Liver (tissue), 9 donors: ENCODE data around the gene WDR76. TPM values are rescaled to one million over a fixed set of nuclear protein-coding genes. Genes with fewer than 3 reads are reported as not detected.

ENCODE experiments used
- DNase-seq: peaks from one replicate; pipeline ENCODE4 v3.0.0-alpha.2; 2017; ENCODE audit warnings: low spot score
- H3K27ac ChIP-seq, 2 donors: one replicate each; pipeline ENCODE4 v1.7.0; 2013; ENCODE audit warnings: inconsistent platforms in 2 of 2, low read length in 2 of 2, control low read depth in 1 of 2, low read depth in 1 of 2, mild to moderate bottlenecking in 1 of 2
- H3K27me3 ChIP-seq, 4 donors: one replicate each; pipeline versions ENCODE4 v1.6.1 to v1.7.0; 2013; ENCODE audit warnings: low read length in 3 of 4, inconsistent platforms in 1 of 4, mild to moderate bottlenecking in 1 of 4, moderate library complexity in 1 of 4; ENCODE audit not compliant: control insufficient read depth in 4 of 4, insufficient read depth in 4 of 4
- H3K36me3 ChIP-seq, 4 donors: one replicate each; pipeline versions ENCODE4 v1.6.1 to v1.7.0; 2013; ENCODE audit warnings: low read length in 3 of 4, mild to moderate bottlenecking in 3 of 4, low read depth in 1 of 4, moderate library complexity in 1 of 4; ENCODE audit not compliant: control insufficient read depth in 4 of 4, insufficient read depth in 3 of 4
- H3K4me1 ChIP-seq, 4 donors: one replicate each; pipeline versions ENCODE4 v1.6.1 to v1.7.0; 2013; ENCODE audit warnings: low read length in 3 of 4, mild to moderate bottlenecking in 3 of 4, moderate library complexity in 1 of 4; ENCODE audit not compliant: control insufficient read depth in 4 of 4, insufficient read depth in 4 of 4
- H3K4me3 ChIP-seq, 3 donors: one replicate each; pipeline versions ENCODE4 v1.6.1 to v1.7.0; 2013; ENCODE audit warnings: low read length in 3 of 3, control low read depth in 1 of 3, low read depth in 1 of 3, mild to moderate bottlenecking in 1 of 3
- H3K9ac ChIP-seq, 2 donors: one replicate each; pipeline ENCODE4 v1.7.0; 2013; ENCODE audit warnings: low read length in 2 of 2, mild to moderate bottlenecking in 2 of 2, moderate library complexity in 2 of 2, control low read depth in 1 of 2, low read depth in 1 of 2
- H3K9me3 ChIP-seq, 4 donors: one replicate each; pipeline versions ENCODE4 v1.6.1 to v1.7.0; 2013; ENCODE audit warnings: low read length in 3 of 4; ENCODE audit not compliant: control insufficient read depth in 4 of 4
- FOXA1 ChIP-seq: IDR thresholded peaks from 2 replicates; pipeline ENCODE4 v1.6.1; 2016; ENCODE audit warnings: antibody characterized with exemption
- FOXA2 ChIP-seq: IDR thresholded peaks from 2 replicates; pipeline ENCODE4 v1.6.1; 2016; ENCODE audit warnings: antibody characterized with exemption
- GABPA ChIP-seq, 2 donors: IDR thresholded peaks in 1 of 2; conservative IDR thresholded peaks in 1 of 2; 2 replicates each; pipeline ENCODE4 v1.6.1; 2016; ENCODE audit warnings: antibody characterized with exemption in 2 of 2, mild to moderate bottlenecking in 1 of 2, moderate library complexity in 1 of 2
- HNF4A ChIP-seq, 2 donors: conservative IDR thresholded peaks; 2 replicates each; pipeline ENCODE4 v1.6.1; 2016; ENCODE audit warnings: antibody characterized with exemption in 2 of 2, mild to moderate bottlenecking in 2 of 2
- HNF4G ChIP-seq: IDR thresholded peaks from 2 replicates; pipeline ENCODE4 v1.6.1; 2016; ENCODE audit warnings: antibody characterized with exemption
- JUND ChIP-seq, 2 donors: IDR thresholded peaks; 2 replicates each; pipeline ENCODE4 v1.6.1; 2016; ENCODE audit warnings: antibody characterized with exemption in 2 of 2
- NR2F2 ChIP-seq: IDR thresholded peaks from 2 replicates; pipeline ENCODE4 v1.6.1; 2016; ENCODE audit warnings: antibody characterized with exemption
- RAD21 ChIP-seq, 2 donors: IDR thresholded peaks; 2 replicates each; pipeline ENCODE4 v1.6.1; 2016; ENCODE audit warnings: antibody characterized with exemption in 2 of 2, mild to moderate bottlenecking in 2 of 2
- RXRA ChIP-seq, 2 donors: IDR thresholded peaks; 2 replicates each; pipeline ENCODE4 v1.6.1; 2017 to 2018; ENCODE audit warnings: antibody characterized with exemption in 2 of 2, mild to moderate bottlenecking in 1 of 2
- SP1 ChIP-seq: IDR thresholded peaks from 2 replicates; pipeline ENCODE4 v1.6.1; 2018; ENCODE audit warnings: antibody characterized with exemption, mild to moderate bottlenecking
- TAF1 ChIP-seq: conservative IDR thresholded peaks from 2 replicates; pipeline ENCODE4 v1.6.1; 2016; ENCODE audit warnings: antibody characterized with exemption, mild to moderate bottlenecking
- YY1 ChIP-seq: IDR thresholded peaks from 2 replicates; pipeline ENCODE4 v1.6.1; 2016; ENCODE audit warnings: antibody characterized with exemption, mild to moderate bottlenecking
- whole genome bisulfite sequencing: extraction: QIAGEN DNeasy Blood & Tissue Kit; methylation state at CpG from one replicate; pipeline ENCODE4 v1.1.7; 2013; 5-methylcytosine and 5-hydroxymethylcytosine counted together
- polyA plus RNA-seq, 2 donors: library from polyadenylated mRNA; stranded (reverse) in 1 of 2; unstranded in 1 of 2; fragments of 200-250 nt in 1 of 2; fragments of >200 nt in 1 of 2; fragmentation: Nextera tagmentation in 1 of 2; extraction: Ambion mirVana in 1 of 2; gene quantifications; one replicate each; pipeline versions ENCODE4 v1.2.1 to v1.2.3, GENCODE V29; 2013 to 2015
- total RNA-seq, 2 donors: library from RNA; depleted of rRNA; stranded (reverse); fragments of >200 nt; gene quantifications; one replicate each; pipeline ENCODE4 v1.2.3, GENCODE V29; 2014
- TF ChIP-seq, protein P1 (sequence below): IDR thresholded peaks from 2 replicates; pipeline ENCODE4 v1.6.1; 2016; ENCODE audit warnings: antibody characterized with exemption, mild to moderate bottlenecking
- TF ChIP-seq, protein P2 (sequence below): IDR thresholded peaks from 2 replicates; pipeline ENCODE4 v1.6.1; 2016; ENCODE audit warnings: antibody characterized with exemption
- TF ChIP-seq, protein P3 (sequence below): fragments of 150-350 bp; IDR thresholded peaks from 2 replicates; pipeline ENCODE4 v1.5.1; 2017; ENCODE audit warnings: improper control_type of control experiment, low read depth, low read length; ENCODE audit not compliant: missing input control
- TF ChIP-seq, protein P4 (sequence below): IDR thresholded peaks from 2 replicates; pipeline ENCODE4 v1.6.1; 2016; ENCODE audit warnings: antibody characterized with exemption
- donor health status: healthy.
- donor health status: healthy.
- donor health status: healthy.
- donor health status: healthy.
- donor health status: healthy.

Gene WDR76
- total and polyA plus RNA-seq, 4 donors: 0.44 to 17.4 (median 0.81) TPM

DNA sequence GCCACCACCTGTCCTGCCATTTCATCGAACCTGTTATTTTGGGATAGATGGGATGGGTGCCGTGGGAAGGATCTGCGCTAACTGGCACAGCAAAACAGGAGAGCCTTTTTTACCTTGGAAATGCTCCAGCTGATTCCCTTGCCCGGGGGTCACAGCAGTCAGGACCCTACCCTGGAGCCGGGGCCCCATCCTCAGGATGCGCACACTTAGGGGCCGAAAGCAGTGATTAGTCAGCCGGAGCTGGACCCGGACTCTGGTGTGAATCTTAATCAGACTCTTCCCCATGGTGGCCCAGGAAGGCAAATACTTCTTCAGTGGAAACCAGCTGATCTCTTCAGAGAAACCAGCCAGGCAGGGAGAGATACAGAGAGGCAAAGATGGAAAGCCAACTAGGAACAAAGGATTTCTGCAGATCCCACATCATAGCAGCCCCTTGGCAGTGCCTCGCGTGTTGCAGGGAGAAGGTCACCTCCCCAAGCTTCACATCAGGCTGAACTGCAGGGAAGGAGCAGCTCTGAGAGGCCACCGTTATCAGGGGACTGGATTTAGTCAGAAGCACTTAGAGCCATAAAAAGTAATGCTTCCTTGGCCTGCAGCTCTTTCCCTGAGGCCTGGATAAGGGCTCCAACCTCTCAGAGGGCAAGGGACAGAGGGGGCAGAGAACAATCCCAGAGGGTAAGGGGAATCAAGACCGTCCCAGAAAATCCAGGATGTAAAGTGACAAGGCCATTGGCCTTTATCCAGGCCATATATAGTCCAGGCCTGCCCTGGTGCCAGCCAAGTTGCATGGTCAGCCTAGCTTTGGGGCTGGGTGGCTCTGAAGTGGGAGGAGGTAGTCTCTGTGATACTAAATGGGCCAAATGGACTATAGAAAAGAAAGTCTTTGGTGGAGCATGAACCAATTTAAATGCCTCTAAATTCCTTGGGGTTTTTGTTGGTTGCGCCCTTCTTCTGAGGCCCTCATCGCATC lies 52.9 kb downstream of the WDR76 start:
- H3K36me3 ChIP-seq: no peaks in the 10 kb centered on the region
- no peak for DNase-seq
- no peaks in the 10 kb centered on the region for H3K4me1 ChIP-seq
- H3K9ac ChIP-seq: no peak overlapping the region
- no peaks in the 10 kb centered on the region for H3K9me3 ChIP-seq
- no peak for TF ChIP-seq YY1
- no peak for TF ChIP-seq RXRA (IDR thresholded peaks at IDR 0.05)
- TF ChIP-seq JUND (IDR thresholded peaks at IDR 0.05): no peak
- TF ChIP-seq, protein P1, sequence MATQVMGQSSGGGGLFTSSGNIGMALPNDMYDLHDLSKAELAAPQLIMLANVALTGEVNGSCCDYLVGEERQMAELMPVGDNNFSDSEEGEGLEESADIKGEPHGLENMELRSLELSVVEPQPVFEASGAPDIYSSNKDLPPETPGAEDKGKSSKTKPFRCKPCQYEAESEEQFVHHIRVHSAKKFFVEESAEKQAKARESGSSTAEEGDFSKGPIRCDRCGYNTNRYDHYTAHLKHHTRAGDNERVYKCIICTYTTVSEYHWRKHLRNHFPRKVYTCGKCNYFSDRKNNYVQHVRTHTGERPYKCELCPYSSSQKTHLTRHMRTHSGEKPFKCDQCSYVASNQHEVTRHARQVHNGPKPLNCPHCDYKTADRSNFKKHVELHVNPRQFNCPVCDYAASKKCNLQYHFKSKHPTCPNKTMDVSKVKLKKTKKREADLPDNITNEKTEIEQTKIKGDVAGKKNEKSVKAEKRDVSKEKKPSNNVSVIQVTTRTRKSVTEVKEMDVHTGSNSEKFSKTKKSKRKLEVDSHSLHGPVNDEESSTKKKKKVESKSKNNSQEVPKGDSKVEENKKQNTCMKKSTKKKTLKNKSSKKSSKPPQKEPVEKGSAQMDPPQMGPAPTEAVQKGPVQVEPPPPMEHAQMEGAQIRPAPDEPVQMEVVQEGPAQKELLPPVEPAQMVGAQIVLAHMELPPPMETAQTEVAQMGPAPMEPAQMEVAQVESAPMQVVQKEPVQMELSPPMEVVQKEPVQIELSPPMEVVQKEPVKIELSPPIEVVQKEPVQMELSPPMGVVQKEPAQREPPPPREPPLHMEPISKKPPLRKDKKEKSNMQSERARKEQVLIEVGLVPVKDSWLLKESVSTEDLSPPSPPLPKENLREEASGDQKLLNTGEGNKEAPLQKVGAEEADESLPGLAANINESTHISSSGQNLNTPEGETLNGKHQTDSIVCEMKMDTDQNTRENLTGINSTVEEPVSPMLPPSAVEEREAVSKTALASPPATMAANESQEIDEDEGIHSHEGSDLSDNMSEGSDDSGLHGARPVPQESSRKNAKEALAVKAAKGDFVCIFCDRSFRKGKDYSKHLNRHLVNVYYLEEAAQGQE: no peak
- no peak for TF ChIP-seq TAF1
- no peak for TF ChIP-seq HNF4G
- TF ChIP-seq, protein P2, sequence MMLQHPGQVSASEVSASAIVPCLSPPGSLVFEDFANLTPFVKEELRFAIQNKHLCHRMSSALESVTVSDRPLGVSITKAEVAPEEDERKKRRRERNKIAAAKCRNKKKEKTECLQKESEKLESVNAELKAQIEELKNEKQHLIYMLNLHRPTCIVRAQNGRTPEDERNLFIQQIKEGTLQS: no peak
- no peak for TF ChIP-seq GABPA (IDR thresholded peaks at IDR 0.05 in 1 of 2, conservative IDR thresholded peaks at IDR 0.05 in 1 of 2)
- no peak overlapping the region for H3K4me3 ChIP-seq
- no peak overlapping the region for H3K27ac ChIP-seq
- WGBS: 89% methylated on average over 15 of the region's 15 CpGs
- H3K27me3 ChIP-seq: no peaks in the 10 kb centered on the region

DNA sequence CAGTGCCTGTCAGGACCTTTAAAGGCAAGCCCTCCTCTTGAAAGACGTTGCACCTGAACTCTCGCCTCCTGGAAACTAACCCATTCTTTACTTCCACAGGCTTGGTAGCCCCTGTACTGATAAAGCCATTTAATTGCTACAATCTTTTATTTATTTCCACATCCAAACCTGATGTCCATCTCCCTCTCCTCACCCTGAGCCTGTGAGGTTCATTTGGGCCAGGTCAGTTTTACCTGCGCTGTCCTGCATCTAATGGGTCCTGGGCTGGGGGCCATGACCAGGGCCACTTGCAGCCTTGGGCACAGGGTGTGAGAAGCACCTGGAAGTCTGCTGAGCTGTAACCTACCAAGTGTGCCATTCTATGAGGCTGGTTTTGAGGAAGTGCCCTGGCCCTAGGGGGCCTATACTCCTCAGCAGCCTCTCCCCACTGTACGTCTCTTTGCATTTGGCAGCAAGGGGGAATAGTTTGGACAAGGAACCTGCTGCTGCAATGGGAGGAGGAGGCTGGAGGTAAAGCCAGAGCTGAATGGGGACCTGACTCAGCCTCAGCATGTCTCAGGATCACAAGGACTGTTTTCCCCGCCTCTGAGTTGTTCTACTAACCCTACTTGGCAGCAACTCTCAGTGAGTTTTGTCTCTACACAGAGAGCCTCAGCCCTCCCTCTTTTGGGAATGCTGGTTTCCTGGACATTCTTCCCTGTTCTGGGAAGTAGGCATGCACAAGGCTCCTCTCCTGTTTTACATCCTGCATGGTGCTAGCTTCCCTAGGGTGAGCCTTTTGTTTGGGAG lies 53.8 kb downstream of the WDR76 start:
- Histone ChIP-seq H3K4me3 (no peak overlapping the region), H3K27me3 (no peaks in the 10 kb centered on the region), H3K36me3 (no peaks in the 10 kb centered on the region), H3K4me1 (no peaks in the 10 kb centered on the region), H3K9me3 (no peaks in the 10 kb centered on the region), H3K9ac (no peak overlapping the region), H3K27ac (no peak overlapping the region)
- 95% methylated on average over 5 of the region's 5 CpGs for WGBS
- DNase-seq: no peak
- TF ChIP-seq, protein P1: no peak
- no peak for TF ChIP-seq SP1
- no peak for TF ChIP-seq HNF4A (conservative IDR thresholded peaks at IDR 0.05)
- TF ChIP-seq JUND (IDR thresholded peaks at IDR 0.05): no peak
- no peak for TF ChIP-seq HNF4G
- no peak for TF ChIP-seq GABPA (IDR thresholded peaks at IDR 0.05 in 1 of 2, conservative IDR thresholded peaks at IDR 0.05 in 1 of 2)
- TF ChIP-seq, protein P2: no peak
- TF ChIP-seq NR2F2: no peak
- no peak for TF ChIP-seq FOXA2
- no peak for TF ChIP-seq YY1
- no peak for TF ChIP-seq TAF1
- TF ChIP-seq RAD21 (IDR thresholded peaks at IDR 0.05): no peak
- TF ChIP-seq RXRA (IDR thresholded peaks at IDR 0.05): no peak
- TF ChIP-seq, protein P3, sequence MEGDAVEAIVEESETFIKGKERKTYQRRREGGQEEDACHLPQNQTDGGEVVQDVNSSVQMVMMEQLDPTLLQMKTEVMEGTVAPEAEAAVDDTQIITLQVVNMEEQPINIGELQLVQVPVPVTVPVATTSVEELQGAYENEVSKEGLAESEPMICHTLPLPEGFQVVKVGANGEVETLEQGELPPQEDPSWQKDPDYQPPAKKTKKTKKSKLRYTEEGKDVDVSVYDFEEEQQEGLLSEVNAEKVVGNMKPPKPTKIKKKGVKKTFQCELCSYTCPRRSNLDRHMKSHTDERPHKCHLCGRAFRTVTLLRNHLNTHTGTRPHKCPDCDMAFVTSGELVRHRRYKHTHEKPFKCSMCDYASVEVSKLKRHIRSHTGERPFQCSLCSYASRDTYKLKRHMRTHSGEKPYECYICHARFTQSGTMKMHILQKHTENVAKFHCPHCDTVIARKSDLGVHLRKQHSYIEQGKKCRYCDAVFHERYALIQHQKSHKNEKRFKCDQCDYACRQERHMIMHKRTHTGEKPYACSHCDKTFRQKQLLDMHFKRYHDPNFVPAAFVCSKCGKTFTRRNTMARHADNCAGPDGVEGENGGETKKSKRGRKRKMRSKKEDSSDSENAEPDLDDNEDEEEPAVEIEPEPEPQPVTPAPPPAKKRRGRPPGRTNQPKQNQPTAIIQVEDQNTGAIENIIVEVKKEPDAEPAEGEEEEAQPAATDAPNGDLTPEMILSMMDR: no peak
- TF ChIP-seq FOXA1: no peak
- TF ChIP-seq, protein P4, sequence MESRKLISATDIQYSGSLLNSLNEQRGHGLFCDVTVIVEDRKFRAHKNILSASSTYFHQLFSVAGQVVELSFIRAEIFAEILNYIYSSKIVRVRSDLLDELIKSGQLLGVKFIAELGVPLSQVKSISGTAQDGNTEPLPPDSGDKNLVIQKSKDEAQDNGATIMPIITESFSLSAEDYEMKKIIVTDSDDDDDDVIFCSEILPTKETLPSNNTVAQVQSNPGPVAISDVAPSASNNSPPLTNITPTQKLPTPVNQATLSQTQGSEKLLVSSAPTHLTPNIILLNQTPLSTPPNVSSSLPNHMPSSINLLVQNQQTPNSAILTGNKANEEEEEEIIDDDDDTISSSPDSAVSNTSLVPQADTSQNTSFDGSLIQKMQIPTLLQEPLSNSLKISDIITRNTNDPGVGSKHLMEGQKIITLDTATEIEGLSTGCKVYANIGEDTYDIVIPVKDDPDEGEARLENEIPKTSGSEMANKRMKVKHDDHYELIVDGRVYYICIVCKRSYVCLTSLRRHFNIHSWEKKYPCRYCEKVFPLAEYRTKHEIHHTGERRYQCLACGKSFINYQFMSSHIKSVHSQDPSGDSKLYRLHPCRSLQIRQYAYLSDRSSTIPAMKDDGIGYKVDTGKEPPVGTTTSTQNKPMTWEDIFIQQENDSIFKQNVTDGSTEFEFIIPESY: no peak
